SK-N-SH (cell line): ENCODE measurements around the gene DLL4.

Experiments used
- CHD2 ChIP-seq: fragments of 150-350 bp; IDR thresholded peaks from 2 replicates; pipeline ENCODE4 v1.6.1; 2018; ENCODE audit warnings: low read length; ENCODE audit not compliant: partially characterized antibody
- CTCF ChIP-seq: fragments of 200-600 bp; sonication (generic); IDR thresholded peaks from 2 replicates; pipeline ENCODE4 v1.6.1; 2017; ENCODE audit warnings: antibody characterized with exemption, mild to moderate bottlenecking, moderate library complexity
- EP300 ChIP-seq, 2 experiments: IDR thresholded peaks; 2 replicates each; pipeline versions ENCODE4 v1.4.0 to v1.6.1; 2012; ENCODE audit warnings: borderline replicate concordance in 1 of 2, low read depth in 1 of 2, low read length in 1 of 2
- EZH2phosphoT487 ChIP-seq: fragments of 200-600 bp; sonication (generic); IDR thresholded peaks from 2 replicates; pipeline ENCODE4 v1.6.1; 2017; ENCODE audit warnings: low read depth, mixed run types, mild to moderate bottlenecking, antibody characterized with exemption, moderate library complexity, borderline replicate concordance
- POLR2AphosphoS5 ChIP-seq: IDR thresholded peaks from 2 replicates; pipeline ENCODE4 v1.6.1; 2012; ENCODE audit warnings: low read depth, low read length
- REST ChIP-seq: IDR thresholded peaks from 2 replicates; pipeline ENCODE4 v1.6.1; 2012; ENCODE audit warnings: mild to moderate bottlenecking, low read depth, low read length, moderate library complexity
- SIN3A ChIP-seq: IDR thresholded peaks from 2 replicates; pipeline ENCODE4 v1.6.1; 2012; ENCODE audit warnings: low read depth, mild to moderate bottlenecking, low read length, moderate library complexity, borderline replicate concordance
- SMC3 ChIP-seq: IDR thresholded peaks from 2 replicates; pipeline ENCODE4 v1.6.1; 2012; ENCODE audit warnings: low read depth, low read length, improper control_type of control experiment
- USF1 ChIP-seq: IDR thresholded peaks from 2 replicates; pipeline ENCODE4 v1.4.0; 2012; ENCODE audit warnings: low read depth, borderline replicate concordance
- USF2 ChIP-seq: fragments of 150-350 bp; IDR thresholded peaks from 2 replicates; pipeline ENCODE4 v1.6.1; 2017; ENCODE audit warnings: antibody characterized with exemption, low read length, low read depth, borderline replicate concordance

- TF ChIP-seq SIN3A (no peak), USF1 (no peak), CHD2 (no peak), CTCF (no peak), SMC3 (no peak), REST (no peak), POLR2AphosphoS5 (no peak), EP300 (IDR thresholded peaks at IDR 0.05; ENCODE audit: borderline replicate concordance in 1 of 2, low read depth in 1 of 2, low read length in 1 of 2) (no peak), USF2 (no peak), EZH2phosphoT487 (no peak)
Observed at GRCh38 chr15:40914486-40914885, 14.7 kb upstream of the DLL4 start.
